Measurements from ENCODE around the gene EML4. TPM values are rescaled to one million over a fixed set of nuclear protein-coding genes. Genes with fewer than 3 reads are reported as not detected.

EML4 gene
- total and polyA plus RNA-seq, 2 of the 13 experiments (the other 11 are each of a cell fraction or from before 2014, with no cell fraction given), result 243 to 476 TPM

DNA sequence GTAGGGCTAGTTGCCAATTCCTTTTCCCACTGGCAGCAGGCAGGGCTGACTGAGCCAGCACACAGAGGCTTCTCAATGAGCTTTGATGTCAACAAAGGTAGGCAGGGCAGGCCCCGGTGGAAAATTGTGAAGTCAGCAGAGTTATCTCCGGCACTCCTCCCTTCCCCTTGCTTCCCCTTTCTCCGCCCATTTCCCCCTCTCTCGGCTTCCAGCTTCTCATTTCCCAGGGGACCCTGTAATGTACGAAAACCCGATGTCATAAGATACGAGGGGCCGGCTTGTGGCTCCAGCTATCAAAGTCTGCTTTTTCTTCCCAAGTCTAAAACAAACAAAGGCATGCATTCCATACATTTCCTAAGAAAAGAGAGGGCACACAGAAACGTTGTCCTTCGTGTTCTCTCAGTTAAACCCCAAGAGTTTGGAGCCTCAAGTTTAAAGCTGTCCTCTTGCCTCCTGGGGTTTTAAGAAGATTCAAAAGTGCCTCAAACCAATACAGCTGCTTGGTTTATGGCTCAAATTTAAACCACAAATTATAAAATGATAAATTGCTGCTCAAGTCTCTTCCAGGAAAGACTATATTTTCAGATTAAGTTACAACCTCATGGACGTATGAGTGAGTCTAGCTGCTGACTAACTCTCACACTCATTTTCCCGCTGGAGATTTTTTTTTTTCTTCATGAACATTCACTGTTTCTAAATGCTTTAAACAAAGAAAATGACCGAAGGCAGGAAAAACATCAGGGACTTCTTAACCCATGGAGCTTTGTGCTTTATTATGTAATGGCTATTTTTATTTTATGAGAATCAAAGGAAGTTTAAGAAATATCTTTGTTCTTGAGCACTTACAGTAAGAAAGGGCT, 27.2 kb upstream of the EML4 start (continued):
- TF ChIP-seq, protein P1, sequence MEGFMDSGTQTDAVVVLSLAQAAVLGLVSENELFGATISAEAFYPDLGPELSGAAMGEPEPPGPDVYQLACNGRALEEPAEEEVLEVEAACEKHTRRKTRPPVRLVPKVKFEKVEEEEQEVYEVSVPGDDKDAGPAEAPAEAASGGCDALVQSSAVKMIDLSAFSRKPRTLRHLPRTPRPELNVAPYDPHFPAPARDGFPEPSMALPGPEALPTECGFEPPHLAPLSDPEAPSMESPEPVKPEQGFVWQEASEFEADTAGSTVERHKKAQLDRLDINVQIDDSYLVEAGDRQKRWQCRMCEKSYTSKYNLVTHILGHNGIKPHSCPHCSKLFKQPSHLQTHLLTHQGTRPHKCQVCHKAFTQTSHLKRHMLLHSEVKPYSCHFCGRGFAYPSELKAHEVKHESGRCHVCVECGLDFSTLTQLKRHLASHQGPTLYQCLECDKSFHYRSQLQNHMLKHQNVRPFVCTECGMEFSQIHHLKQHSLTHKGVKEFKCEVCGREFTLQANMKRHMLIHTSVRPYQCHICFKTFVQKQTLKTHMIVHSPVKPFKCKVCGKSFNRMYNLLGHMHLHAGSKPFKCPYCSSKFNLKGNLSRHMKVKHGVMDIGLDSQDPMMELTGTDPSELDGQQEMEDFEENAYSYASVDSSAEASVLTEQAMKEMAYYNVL (CRISPR knock-in tag; IDR thresholded peaks at IDR 0.05; ENCODE audit: borderline replicate concordance), result peak; percentile 98
- TF ChIP-seq, protein P2, sequence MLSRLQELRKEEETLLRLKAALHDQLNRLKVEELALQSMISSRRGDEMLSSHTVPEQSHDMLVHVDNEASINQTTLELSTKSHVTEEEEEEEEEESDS (CRISPR knock-in tag; IDR thresholded peaks at IDR 0.05; ENCODE audit: borderline replicate concordance), result no peak
- peak; percentile 71; the same call in 1 of the 2 replicates for TF ChIP-seq DMAP1 (CRISPR knock-in tag; IDR thresholded peaks at IDR 0.05)
- TF ChIP-seq NBN (conservative IDR thresholded peaks at IDR 0.05), result no peak
- no peak for TF ChIP-seq ZFP36L2 (CRISPR knock-in tag; IDR thresholded peaks at IDR 0.05)
- no peak for TF ChIP-seq CBX1 (IDR thresholded peaks at IDR 0.05; ENCODE audit: low read depth)
- TF ChIP-seq, protein P3, sequence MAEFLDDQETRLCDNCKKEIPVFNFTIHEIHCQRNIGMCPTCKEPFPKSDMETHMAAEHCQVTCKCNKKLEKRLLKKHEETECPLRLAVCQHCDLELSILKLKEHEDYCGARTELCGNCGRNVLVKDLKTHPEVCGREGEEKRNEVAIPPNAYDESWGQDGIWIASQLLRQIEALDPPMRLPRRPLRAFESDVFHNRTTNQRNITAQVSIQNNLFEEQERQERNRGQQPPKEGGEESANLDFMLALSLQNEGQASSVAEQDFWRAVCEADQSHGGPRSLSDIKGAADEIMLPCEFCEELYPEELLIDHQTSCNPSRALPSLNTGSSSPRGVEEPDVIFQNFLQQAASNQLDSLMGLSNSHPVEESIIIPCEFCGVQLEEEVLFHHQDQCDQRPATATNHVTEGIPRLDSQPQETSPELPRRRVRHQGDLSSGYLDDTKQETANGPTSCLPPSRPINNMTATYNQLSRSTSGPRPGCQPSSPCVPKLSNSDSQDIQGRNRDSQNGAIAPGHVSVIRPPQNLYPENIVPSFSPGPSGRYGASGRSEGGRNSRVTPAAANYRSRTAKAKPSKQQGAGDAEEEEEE (CRISPR knock-in tag; IDR thresholded peaks at IDR 0.05; ENCODE audit: borderline replicate concordance), result no peak
- peak; percentile 70 for TF ChIP-seq HNRNPK (IDR thresholded peaks at IDR 0.05; ENCODE audit: low read depth, low read length, poor library complexity, severe bottlenecking)
- TF ChIP-seq FOXK1 (CRISPR knock-in tag; IDR thresholded peaks at IDR 0.05; ENCODE audit: borderline replicate concordance, low read depth), result peak; percentile 79; the same call in 1 of the 2 replicates
- TF ChIP-seq FLYWCH1 (CRISPR knock-in tag; IDR thresholded peaks at IDR 0.05), result no peak
- TF ChIP-seq, protein P4, sequence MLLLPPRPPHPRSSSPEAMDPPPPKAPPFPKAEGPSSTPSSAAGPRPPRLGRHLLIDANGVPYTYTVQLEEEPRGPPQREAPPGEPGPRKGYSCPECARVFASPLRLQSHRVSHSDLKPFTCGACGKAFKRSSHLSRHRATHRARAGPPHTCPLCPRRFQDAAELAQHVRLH (CRISPR knock-in tag; IDR thresholded peaks at IDR 0.05; ENCODE audit: borderline replicate concordance, low read depth), result no peak
- TF ChIP-seq, protein P5, sequence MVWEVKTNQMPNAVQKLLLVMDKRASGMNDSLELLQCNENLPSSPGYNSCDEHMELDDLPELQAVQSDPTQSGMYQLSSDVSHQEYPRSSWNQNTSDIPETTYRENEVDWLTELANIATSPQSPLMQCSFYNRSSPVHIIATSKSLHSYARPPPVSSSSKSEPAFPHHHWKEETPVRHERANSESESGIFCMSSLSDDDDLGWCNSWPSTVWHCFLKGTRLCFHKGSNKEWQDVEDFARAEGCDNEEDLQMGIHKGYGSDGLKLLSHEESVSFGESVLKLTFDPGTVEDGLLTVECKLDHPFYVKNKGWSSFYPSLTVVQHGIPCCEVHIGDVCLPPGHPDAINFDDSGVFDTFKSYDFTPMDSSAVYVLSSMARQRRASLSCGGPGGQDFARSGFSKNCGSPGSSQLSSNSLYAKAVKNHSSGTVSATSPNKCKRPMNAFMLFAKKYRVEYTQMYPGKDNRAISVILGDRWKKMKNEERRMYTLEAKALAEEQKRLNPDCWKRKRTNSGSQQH (CRISPR knock-in tag; IDR thresholded peaks at IDR 0.05; ENCODE audit: low read depth), result peak; percentile 24; the same call in 1 of the 2 replicates
- peak; percentile 89 for TF ChIP-seq ZNF878 (CRISPR knock-in tag; IDR thresholded peaks at IDR 0.05)
- no peak for TF ChIP-seq ESRRA (CRISPR knock-in tag; IDR thresholded peaks at IDR 0.05; ENCODE audit: low read depth)
- no peak for TF ChIP-seq ZBTB8A (CRISPR knock-in tag; IDR thresholded peaks at IDR 0.05; ENCODE audit: borderline replicate concordance, low read depth)
- TF ChIP-seq, protein P6, sequence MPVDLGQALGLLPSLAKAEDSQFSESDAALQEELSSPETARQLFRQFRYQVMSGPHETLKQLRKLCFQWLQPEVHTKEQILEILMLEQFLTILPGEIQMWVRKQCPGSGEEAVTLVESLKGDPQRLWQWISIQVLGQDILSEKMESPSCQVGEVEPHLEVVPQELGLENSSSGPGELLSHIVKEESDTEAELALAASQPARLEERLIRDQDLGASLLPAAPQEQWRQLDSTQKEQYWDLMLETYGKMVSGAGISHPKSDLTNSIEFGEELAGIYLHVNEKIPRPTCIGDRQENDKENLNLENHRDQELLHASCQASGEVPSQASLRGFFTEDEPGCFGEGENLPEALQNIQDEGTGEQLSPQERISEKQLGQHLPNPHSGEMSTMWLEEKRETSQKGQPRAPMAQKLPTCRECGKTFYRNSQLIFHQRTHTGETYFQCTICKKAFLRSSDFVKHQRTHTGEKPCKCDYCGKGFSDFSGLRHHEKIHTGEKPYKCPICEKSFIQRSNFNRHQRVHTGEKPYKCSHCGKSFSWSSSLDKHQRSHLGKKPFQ (CRISPR knock-in tag; IDR thresholded peaks at IDR 0.05; ENCODE audit: insufficient replicate concordance), result no peak
- TF ChIP-seq TEAD2 (CRISPR knock-in tag; IDR thresholded peaks at IDR 0.05), result no peak
- no peak for TF ChIP-seq REL (CRISPR knock-in tag; conservative IDR thresholded peaks at IDR 0.05)
- no peak for TF ChIP-seq ZBTB7A (CRISPR knock-in tag; IDR thresholded peaks at IDR 0.05)

All from HepG2 (cell line).